ENCODE data around the gene FAM171A2.
"Not testable (repeated sequence)": the region's sequence is repeated elsewhere in the genome, so short reads cannot be mapped to it uniquely, and the experiment has no call there.

The FAM171A2 gene

GRCh38 chr17:44359458-44360143 is 4.1 kb downstream of the FAM171A2 start:
- no peak for DNase-seq

GRCh38 chr17:44359006-44359405 is 4.6 kb downstream of the FAM171A2 start:
- DNase-seq: no peak

GRCh38 chr17:44358066-44358465 is 5.6 kb downstream of the FAM171A2 start:
- DNase-seq: no peak

- no peak for DNase-seq
Measured at GRCh38 chr17:44356241-44356640, 7.4 kb downstream of the FAM171A2 start.

GRCh38 chr17:44355642-44356099 is 8.0 kb downstream of the FAM171A2 start:
- no peak for DNase-seq

- DNase-seq: no peak
Measured at GRCh38 chr17:44354582-44355561, 8.8 kb downstream of the FAM171A2 start.

- DNase-seq: no peak
Measured at GRCh38 chr17:44353672-44354331, 9.9 kb downstream of the FAM171A2 start.

GRCh38 chr17:44352828-44353671 is 10.6 kb downstream of the FAM171A2 start:
- DNase-seq: no peak

- DNase-seq: no peak
Measured at GRCh38 chr17:44351961-44352827, 11.5 kb downstream of the FAM171A2 start.

- DNase-seq: no peak
Measured at GRCh38 chr17:44351464-44351863, 12.2 kb downstream of the FAM171A2 start.

- peak; percentile 28 for DNase-seq
Measured at GRCh38 chr17:44350733-44351226, 12.9 kb downstream of the FAM171A2 start.

GRCh38 chr17:44349553-44350070 is 14.0 kb downstream of the FAM171A2 start:
- DNase-seq: no peak

GRCh38 chr17:44348988-44349364 is 14.7 kb downstream of the FAM171A2 start:
- no peak for DNase-seq

- no peak for DNase-seq
Measured at GRCh38 chr17:44348234-44348987, 15.2 kb downstream of the FAM171A2 start.

GRCh38 chr17:44347206-44348055 is 16.2 kb downstream of the FAM171A2 start:
- not testable (repeated sequence) for DNase-seq

- DNase-seq: no peak
Measured at GRCh38 chr17:44346064-44346844, 17.4 kb downstream of the FAM171A2 start.

- peak; percentile 44 for DNase-seq
Measured at GRCh38 chr17:44345454-44346026, 18.1 kb downstream of the FAM171A2 start.

GRCh38 chr17:44344939-44345453 is 18.7 kb downstream of the FAM171A2 start, which contains the start of gene GRN:
TSS of gene GRN (plus strand) at chr17:44345302. CDS start at chr17:44349165, 3,863 bp downstream.
- DNase-seq: peak; percentile 98
